Right lobe of liver (tissue), 4 donors: Measurements from ENCODE around the gene SUN1.

ENCODE experiments used
- CTCF ChIP-seq, 4 donors: fragments of 200-600 bp in 3 of 4; fragments of 450-650 bp in 1 of 4; IDR thresholded peaks; one replicate each; pipeline versions ENCODE4 v1.5.1 to v1.8.0; 2016 to 2022; ENCODE audit warnings: antibody characterized with exemption in 4 of 4, mild to moderate bottlenecking in 2 of 4
- POLR2A ChIP-seq: fragments of 450-650 bp; IDR thresholded peaks from one replicate; pipeline ENCODE4 v1.6.1; 2017; ENCODE audit warnings: antibody characterized with exemption, mild to moderate bottlenecking
- donor health status: DM: no; HTN: no; CAD: no.
- donor health status: DM: no; HTN: no; CAD: no.
- donor health status: DM: no; HTN: yes; CAD: no.

- TF ChIP-seq CTCF (IDR thresholded peaks at IDR 0.05): no peak
- no peak for TF ChIP-seq POLR2A
These were observed 56.7 kb downstream of the SUN1 start for GRCh38 chr7:889025-889390.
